Ureter (tissue), 1 donor: Measurements from ENCODE around the gene RYR3. TPM values are rescaled to one million over a fixed set of nuclear protein-coding genes. Genes with fewer than 3 reads are reported as not detected.

Source experiments
- DNase-seq: peaks from one replicate; pipeline ENCODE4 v3.0.0-alpha.2; 2020; ENCODE audit warnings: low spot score
- total RNA-seq: library from RNA; stranded (reverse); gene quantifications from one replicate; pipeline ENCODE4 v1.2.4, GENCODE V29; 2023
- donor health status: DM: yes; HTN: yes; CAD: no.

RYR3 gene
- total RNA-seq, 1 donor from 2014 or later: 10.6 TPM

DNA sequence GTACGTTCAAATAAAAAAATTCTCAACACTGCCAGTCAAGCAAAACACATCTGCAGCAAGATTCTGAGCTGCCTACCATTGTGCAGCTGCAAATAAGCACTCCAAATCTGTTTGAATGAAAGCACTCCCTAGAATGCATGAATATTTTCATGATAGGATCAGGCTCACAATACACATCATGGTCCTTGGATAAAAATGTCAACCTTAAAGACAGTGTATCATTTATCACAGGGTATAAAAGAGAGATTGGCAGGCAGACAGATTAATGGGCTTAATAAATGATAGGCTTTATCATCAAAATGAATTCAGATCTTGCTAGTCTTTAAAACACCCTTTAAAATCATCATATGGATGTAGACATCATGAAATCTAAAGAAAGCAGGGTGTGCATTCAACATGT lies 9.2 kb downstream of the RYR3 start:
- no peak for DNase-seq

DNA sequence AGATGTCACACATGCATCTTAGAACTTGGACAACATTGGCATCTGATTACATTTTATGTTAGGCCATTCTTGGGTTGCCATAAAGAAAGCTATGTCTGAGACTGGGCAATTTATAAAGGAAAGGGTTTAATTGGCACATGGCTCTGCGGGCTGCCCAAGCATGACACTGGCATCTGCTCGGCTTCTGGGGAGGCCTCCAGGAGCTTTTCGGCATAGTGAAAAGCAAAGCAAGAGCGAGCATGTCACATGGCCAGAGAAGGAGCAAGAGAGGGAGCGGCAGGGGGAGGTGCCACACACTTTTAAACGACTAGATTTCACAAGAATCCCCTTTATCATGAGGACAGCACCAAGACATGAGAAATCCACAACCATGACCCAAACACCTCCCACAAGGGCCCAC lies 11.3 kb downstream of the RYR3 start:
- DNase-seq: no peak

DNA sequence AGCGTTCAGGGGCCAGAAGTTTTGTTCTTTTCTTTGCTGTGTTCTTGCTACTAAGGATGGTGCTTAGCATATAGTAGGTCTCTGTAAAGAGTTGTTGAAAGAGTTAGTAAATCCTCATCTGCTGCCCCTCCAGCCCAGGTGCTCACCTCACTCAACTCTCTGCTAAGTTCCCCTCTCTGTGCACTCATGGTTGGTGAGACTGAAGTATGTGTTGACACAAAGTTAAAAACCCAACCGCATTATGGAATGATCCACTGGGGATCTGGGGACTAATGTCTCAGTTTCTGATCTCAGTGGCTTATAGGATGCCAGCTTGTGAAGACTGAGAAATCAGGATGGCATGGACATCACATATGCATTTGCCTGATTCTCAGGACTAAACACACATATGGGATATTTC lies 13.8 kb downstream of the RYR3 start:
- DNase-seq: no peak

DNA sequence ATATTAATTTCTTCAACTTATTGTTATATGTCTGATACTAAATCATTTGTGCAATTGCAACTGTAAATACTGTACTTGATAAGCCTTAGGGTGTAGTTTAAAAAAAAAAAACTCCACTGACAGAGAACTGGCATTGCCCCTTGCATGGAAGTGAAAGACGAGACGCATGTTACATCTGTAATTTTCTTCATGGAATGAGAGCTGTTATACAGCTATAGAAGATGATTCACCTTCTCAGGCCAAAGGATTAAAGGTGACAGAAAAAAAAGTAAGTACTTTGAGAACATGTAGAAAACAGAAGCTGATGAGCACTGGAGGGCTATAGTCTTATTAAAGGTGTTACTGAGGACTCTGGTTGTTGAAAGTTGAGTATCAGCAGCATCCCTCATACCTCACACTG lies 16.1 kb downstream of the RYR3 start:
- no peak for DNase-seq

DNA sequence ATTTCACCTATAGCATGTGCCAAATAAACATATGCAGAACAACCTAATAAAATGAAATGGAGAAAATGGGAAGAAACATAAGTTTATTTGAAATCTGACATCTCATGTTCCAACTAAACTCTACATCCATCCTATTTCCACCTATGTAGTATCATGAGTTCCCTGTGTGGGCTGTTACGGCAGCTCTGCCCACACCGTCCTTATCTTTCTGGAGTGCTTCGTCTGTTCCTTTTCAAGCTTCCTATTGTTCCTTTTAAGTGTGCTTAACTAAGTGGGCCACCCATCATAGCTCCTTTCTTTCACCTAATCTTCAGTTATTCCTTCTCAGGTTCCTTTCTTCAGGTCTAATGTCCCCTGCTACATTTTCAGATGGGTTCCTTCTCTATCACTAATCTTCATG lies 17.3 kb downstream of the RYR3 start:
- DNase-seq: no peak

DNA sequence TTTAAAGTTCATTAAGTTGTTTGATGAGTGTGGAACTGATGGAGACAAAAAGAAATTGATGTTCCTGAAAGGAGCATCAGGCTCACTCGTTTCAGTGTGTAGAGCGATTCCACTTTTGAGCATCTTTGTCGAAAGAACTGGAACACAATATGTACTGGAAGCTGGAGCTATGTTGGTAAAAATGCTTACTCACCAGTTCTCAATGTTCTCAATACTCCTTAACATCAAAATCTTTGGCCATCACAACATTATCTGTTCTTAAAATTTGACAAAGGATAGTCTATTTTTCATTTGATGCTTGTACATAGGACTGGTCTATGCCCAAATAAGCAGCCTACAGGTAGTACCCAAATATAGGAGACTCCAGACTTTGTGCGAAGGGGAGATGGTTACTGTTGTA lies 18.7 kb downstream of the RYR3 start:
- DNase-seq: no peak

DNA sequence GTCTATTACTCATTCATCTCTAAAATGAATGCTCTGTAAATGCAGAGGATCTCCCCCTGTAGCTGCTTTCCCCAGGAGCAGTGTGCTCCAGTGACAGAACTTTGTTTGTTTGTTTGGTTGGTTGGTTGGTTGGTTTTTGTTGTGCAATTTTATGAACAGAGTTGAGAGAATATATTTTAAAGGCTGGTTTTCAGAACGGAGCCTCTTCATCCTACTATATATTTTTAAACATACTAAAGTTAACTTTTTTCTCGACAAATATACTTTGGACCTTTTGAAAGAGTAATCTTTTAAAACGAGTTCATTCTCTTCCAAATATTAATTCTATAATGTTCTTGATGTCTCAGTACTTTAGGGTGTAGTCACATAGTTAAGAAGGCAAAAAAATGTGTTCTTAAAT lies 20.2 kb downstream of the RYR3 start:
- DNase-seq: no peak

DNA sequence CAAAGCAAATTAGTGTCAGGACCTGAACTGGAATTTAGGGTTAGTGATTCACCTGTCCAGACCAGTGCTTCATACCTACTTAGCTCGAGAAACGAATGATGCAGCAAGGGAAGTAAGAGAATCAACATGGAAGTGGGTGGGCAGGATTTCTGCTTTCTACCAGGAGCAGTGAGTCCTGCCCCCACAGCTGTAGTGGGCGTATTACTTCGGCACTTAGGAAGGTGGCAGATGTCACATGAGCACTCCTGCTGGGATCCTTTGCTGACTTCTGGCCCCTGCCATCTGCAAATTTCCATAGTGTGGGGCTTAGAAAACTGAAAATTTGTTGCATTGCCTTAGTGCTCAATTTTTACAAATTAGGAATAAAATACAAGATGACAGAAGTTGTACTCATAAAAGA lies 31.2 kb downstream of the RYR3 start:
- DNase-seq: no peak

DNA sequence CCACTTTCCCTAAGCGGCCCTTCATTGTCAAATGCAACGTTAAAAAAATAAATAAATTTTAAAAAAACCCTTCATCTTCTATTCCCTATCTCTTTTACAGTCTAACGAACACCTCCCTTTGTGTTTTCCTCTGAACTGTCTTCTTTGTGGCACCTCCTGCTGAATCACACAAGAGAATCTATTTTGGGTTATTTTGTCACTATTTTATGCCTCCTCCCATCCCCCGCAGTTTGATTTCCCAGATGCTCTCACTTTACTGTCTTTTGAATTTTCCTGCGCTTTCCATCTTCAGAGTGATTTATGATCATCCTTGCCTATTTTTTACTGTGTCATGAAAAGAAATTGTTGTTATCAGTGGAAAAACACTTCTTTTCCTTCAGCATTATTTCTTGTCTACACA lies 32.5 kb downstream of the RYR3 start:
- no peak for DNase-seq

DNA sequence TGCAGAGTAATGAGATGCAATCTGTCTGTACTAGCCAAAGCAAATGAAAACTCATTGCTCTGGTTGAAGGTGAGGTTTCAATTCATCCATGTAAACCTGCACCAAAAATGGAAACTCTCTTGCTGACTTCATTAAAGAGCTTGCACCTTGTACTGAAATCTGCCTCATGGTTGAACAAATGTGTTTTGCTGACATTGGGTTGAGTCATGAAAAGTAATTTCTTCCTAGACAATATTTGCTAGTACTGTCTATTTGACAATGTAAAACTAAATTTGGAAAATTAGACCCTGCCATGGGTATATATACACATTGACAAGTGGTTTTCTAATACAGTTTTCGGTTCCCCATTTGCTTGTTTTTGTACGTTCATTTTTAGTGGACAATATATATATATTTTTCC lies 33.3 kb downstream of the RYR3 start:
- no peak for DNase-seq

DNA sequence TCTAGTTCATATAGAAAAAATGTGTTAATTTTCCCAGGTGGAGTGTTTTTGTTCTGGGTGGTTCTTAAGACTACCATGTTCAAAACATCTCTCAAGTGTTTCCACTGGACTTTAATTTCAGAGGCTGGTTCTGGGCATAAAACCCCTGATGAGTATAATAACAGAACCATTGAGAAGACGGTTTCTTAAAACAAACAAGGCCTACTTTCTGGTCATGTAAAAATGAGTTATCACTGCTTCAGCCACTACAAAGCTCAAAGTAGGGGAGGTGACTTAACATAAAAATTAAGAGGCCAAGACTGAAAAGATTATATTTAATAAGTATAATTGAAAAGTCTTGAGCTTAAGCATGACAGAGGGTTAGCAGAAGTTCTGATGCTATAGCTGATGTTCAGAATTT lies 33.8 kb downstream of the RYR3 start:
- DNase-seq: no peak

DNA sequence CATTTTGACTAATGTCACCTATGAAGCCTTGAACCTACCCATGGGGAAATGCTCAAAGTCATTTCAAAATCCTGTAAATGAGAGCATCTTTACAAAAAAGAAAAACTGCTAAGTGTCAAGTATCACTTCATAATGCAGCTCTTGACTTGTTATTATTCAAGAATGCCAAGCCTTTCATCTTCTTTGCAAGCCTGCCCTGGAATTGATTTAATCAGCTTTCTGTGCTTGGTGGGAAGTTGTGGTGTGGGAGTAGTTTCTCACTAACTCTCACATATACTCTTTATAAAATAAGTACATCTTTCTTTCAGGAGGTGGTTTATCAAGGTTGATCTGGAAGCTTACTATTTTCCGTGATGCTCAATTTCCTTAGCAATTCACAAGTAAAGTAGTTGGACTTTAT lies 43.6 kb downstream of the RYR3 start:
- DNase-seq: no peak

DNA sequence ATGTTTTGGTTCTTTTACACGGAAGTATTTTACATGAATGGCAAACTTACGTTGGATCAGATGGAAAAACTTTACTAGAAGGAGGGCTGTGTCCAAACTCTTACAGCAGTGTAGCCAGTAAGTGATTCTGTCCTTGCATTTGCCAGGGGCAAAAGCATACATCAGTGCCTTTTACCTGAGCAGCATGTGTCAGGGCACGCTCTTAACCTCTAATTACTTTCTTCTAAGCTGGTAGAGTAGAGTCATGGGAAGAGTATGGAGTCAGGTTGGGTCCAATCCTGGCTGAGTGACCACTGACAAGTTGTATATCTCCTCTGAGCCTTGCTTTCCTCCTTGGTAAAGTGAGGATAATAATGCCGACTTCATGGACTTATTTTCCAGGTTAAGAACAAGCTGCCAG lies 47.1 kb downstream of the RYR3 start:
- no peak for DNase-seq

DNA sequence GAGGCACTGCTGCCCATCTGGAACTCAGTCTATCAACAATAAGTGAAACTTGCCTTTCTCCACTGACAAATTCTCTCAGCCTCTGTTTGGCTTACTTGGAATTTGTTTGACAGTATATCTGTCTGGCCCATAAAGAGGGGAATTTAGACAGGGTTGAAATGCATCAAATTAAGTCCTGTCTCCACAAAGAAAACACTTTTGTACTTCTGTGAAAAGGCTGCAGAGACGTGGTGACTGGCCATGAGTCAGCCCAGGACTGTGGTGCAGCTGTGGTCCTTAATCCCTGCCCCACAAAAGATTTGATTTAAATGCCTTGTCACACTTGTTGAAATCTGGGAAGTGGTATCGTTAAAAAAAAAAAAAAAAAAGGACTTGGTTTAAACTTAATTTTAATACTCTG lies 47.5 kb downstream of the RYR3 start:
- no peak for DNase-seq

DNA sequence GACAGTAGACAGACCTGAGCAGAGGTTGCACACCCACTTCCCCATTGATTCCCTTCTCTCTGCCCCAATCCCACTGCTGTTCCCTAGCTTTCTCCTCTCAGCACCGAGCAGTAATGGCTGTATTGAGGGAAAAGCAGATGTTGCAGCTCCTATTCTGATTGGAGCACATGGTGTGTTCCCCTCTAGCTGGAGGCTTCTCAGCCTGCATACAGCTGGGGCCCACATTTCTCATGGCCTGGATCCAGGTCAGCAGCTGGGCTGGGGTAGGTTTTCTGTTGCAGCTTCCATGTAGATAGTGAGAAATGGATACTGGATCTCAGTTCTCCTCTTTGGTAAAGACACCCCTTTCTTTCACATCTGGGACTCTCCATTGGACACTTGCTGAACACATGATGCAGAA lies 50.1 kb downstream of the RYR3 start:
- no peak for DNase-seq

DNA sequence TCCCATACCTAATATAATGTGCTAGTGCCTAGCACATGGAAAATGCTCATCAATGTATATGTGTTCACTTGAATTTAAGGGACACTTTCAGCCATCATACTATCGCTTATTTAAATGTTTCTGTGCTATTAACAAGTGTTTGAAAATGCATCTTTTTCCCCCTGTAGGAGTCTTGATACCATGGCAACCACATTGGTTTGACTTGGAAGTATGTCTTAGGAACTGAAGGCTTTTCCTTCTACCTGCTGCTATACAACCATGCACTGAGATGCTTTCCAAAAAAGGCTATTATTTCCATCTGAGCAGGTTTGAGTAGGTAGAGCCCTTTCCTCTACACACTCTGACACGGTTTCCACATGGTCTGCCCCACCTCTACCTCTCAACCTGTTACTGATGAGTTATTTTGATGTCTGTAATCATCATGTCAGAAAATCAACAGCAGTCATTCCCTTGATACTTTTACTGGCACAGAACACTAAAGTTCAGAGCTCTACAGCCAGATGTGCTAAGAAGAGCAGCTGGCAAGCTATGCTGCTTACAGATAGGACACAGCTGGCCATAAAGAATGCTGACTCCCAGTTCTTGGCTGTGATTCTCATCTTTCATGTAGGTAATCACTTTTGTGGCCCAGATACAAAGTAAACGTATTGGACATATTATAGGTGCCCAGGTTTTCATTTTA lies 59.3 kb downstream of the RYR3 start:
- DNase-seq: no peak

DNA sequence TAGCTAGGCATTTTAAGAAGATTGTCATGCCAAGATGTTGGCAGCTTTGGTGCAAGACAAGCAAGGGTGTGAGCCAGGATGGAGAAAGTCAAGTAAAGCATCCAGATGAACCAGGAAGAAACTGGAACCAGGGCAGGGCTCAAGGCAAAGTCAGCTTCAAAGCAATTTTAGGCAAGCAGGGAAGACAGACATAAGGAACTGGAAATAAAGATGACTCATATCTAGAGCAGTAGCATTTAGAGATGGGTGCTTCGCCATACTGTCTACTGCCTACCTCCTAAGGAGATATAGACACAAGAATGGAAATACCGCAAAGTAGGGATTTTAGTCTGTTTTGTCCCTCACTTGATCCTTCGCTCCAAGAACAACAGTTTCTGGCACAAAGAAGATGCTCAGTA lies 59.9 kb downstream of the RYR3 start:
- no peak for DNase-seq

DNA sequence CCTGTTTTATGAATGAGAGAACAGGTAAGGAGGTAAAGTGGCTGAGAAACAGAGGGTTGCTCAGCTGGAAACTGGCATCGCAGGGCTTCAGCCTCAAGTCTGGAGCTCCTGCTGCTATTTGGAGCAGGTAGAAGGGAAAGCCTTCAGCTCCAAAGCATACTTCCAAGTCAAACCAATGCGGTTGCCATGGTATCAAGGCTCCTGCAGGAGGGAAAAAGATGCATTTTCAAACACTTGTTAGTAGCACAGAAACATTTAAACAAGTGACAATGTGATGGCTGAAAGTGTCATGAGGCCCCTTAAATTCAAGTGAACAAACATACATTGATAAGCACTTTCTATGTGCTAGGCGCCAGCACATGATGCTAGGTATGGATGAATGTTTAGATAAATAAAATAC lies 60.4 kb downstream of the RYR3 start:
- no peak for DNase-seq

DNA sequence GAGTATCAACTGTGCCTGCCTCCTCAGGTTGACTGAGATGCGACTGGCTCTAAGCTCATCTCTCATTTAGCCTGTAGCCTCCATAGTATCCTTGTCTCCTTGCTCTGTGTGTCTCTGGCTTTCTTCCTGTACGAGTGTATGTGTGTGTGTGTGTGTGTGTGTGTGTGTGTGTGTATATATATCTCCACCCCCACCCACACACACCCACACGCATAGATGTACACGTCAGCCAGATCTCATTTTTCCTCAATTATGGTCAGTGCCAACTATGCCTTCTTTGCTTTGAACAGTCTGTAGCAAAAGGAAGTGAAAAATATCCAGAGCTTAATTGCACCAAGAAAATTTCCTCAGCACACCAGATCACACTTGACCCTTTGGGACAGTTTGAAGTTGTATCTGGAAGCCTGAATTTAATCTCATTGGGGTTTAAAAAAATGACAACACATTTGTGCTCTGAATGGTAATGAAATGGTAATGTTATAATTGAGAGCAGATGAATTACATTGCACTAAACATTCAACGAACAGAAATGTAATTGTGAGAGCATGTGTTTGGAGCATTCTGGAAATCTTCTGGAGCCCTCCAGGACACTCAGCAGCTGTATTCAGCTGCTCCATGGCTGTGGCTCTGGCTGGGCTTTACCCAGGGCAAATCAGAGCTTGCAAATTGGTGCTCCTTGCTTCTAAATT lies 63.6 kb downstream of the RYR3 start:
- DNase-seq: no peak

DNA sequence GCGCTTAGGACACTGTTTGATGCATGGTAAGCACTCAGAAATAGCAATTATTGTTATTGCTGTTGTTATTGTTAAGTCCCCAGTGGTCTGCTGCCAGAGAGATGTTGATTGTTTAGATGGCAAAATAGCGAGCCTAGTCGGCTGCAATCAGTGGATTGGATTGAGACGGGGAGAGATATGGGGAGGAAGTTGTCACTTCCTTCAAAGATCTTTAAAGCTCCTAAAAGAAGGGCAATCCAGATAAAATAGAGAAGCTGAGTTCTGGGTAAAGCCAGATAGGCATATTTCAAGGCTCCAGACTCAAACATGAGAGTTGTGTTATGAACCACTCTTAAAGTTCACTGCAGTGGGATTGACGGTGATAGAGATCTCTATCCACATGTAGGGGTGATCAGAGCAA lies 64.5 kb downstream of the RYR3 start:
- no peak for DNase-seq

DNA sequence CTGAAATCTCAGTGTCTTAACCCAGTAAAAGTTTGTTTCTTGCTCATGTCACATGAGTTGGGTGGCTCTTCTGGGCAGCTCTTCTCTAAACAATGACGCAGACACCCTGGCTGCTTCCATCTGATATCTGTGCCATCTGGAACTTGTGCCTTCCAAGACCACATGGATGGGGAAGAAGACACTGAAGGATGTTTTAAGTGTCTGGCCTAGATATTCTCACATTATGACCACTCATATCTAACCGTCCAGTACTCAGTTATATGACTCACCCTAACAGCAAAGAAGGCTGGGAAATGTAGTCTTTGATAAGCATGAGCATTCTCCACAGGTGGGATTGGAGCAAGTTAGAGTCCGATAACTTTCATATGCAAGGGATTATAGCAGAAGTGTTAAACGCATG lies 66.4 kb downstream of the RYR3 start:
- no peak for DNase-seq

DNA sequence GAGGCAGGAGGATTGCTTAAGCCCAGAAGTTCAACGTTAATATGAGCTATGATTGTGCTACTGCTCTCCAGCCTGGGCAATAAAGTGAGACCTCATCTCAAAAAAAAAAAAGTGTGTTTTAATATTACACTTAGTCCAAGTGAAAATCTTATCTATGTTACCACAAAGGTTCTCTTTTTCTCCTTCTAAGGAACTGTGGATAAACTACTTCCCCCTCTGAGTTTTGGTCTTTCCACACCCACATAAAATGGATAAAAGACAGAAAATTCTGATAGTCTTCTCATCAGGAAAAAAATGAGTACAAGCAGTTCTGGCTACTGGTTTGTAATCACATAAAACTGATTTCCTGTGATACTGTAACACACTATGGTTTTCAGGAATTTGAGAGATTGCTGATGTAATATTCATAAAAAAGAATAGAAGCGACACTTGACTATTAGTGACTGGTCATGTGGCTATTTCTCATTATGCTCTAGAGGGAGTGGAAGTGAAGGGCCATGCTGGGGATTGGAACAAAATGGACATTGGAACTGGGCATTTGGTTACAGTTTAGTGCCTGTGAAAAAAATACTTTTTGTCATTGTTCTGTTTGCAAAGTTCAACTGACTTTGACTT lies 68.2 kb downstream of the RYR3 start:
- no peak for DNase-seq

DNA sequence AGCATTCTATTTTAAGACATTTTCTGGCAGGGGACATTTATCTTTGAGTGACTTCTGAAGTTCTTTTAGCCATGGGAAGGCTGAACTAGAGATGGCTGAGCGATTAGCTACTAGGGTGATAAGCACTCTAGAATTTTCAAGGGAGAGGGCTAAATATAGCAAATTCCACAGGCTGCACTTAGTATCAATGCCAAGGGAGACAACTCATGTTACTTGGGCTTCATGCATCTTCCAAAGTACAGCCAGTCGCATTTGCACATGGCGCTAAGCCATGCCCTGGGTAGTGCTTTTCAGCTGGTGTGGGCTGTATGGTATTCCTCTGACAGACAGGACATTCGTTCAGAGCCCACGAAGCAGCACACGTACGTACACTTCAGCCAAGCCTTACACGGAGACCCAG lies 69.6 kb downstream of the RYR3 start:
- DNase-seq: no peak

DNA sequence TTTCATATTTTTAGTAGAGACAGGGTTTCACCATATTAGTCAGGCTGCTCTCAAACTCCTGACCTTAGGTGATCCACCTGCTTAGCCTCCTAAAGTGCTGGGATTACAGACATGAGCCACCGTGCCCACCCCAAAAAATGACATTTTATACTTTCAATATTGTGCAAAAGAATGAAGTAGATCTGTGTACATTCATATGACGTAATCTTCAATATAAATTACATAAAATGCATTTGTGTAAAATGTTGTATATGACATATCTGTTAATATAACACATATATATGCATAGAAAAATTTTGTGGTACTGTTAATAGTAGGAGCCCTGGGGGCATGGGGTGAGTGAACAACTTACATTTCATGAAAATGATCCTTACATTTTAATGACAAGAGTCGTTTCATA lies 71.7 kb downstream of the RYR3 start:
- DNase-seq: no peak
